ENCODE data around the gene NOS1AP.

- no peak for TF ChIP-seq YY1 (IDR thresholded peaks at IDR 0.05; ENCODE audit: insufficient read depth, insufficient read length)
- no peak for TF ChIP-seq SUZ12 (IDR thresholded peaks at IDR 0.05; ENCODE audit: extremely low read depth, insufficient read depth, insufficient read length)
- no peak for TF ChIP-seq ZNF274 (IDR thresholded peaks at IDR 0.05; ENCODE audit: low read depth, low read length)
Measured at GRCh38 chr1:162138599-162139181, 69.2 kb downstream of the NOS1AP start.
